Karpas-422 (cell line): ENCODE data around the gene PDE3A. TPM values are rescaled to one million over a fixed set of nuclear protein-coding genes. Genes with fewer than 3 reads are reported as not detected.
"Not testable (repeated sequence)": the region's sequence is repeated elsewhere in the genome, so short reads cannot be mapped to it uniquely, and the experiment has no call there.

Source experiments
- DNase-seq: peaks from one replicate; pipeline ENCODE4 v3.0.0-alpha.2; 2015
- H2AFZ ChIP-seq: fragments of 200-600 bp; sonication (generic); 2 replicates; pipeline ENCODE4 v1.6.1; 2014; ENCODE audit warnings: antibody characterized with exemption, low read length, mixed read lengths
- H3K27ac ChIP-seq: fragments of 200-600 bp; sonication (generic); 2 replicates; pipeline ENCODE4 v1.5.1; 2014; ENCODE audit warnings: mild to moderate bottlenecking, low read length, moderate library complexity
- H3K27me3 ChIP-seq: fragments of 200-600 bp; sonication (generic); 2 replicates; pipeline ENCODE4 v1.6.1; 2014; ENCODE audit warnings: low read length, mixed read lengths
- H3K36me3 ChIP-seq: fragments of 200-600 bp; sonication (generic); 2 replicates; pipeline ENCODE4 v1.6.1; 2014; ENCODE audit warnings: low read length, mixed read lengths; ENCODE audit not compliant: insufficient read depth
- H3K4me1 ChIP-seq: fragments of 200-600 bp; sonication (generic); 2 replicates; pipeline ENCODE4 v1.6.1; 2014; ENCODE audit warnings: mild to moderate bottlenecking, low read length, mixed read lengths
- H3K4me2 ChIP-seq: fragments of 200-600 bp; sonication (generic); 2 replicates; pipeline ENCODE4 v1.6.1; 2014; ENCODE audit warnings: low read length, low read depth, mild to moderate bottlenecking; ENCODE audit not compliant: poor library complexity, severe bottlenecking
- H3K4me3 ChIP-seq: fragments of 200-600 bp; sonication (generic); 2 replicates; pipeline ENCODE4 v1.5.1; 2014; ENCODE audit warnings: mild to moderate bottlenecking, antibody characterized with exemption, low read length, mixed read lengths
- H3K79me2 ChIP-seq: fragments of 200-600 bp; sonication (generic); 2 replicates; pipeline ENCODE4 v1.6.1; 2014; ENCODE audit warnings: mild to moderate bottlenecking, low read length, mixed read lengths
- H3K9ac ChIP-seq: fragments of 200-600 bp; sonication (generic); 2 replicates; pipeline ENCODE4 v1.6.0; 2014; ENCODE audit warnings: low read length
- H3K9me2 ChIP-seq: fragments of 200-600 bp; sonication (generic), shearing (Covaris generic); replicated peaks from 2 replicates; pipeline ENCODE4 v1.6.0; 2014; ENCODE audit warnings: mild to moderate bottlenecking, low read length, moderate library complexity; ENCODE audit not compliant: insufficient read depth
- H3K9me3 ChIP-seq: fragments of 300-700, 200-600 bp; sonication (generic); 2 replicates; pipeline ENCODE4 v1.6.1; 2014; ENCODE audit warnings: low read length, mixed read lengths
- H4K20me1 ChIP-seq: fragments of 200-600 bp; sonication (generic); 2 replicates; pipeline ENCODE4 v1.6.1; 2014; ENCODE audit warnings: mild to moderate bottlenecking, antibody characterized with exemption, low read length, low read depth; ENCODE audit not compliant: insufficient read depth
- total RNA-seq: library from RNA; depleted of rRNA; stranded (reverse); fragments of >200 nt; shearing (Covaris generic); gene quantifications from 2 replicates; pipeline ENCODE4 v1.2.3, GENCODE V29; 2014; ENCODE audit warnings: low replicate concordance

The PDE3A gene
- total RNA-seq, 1 experiment from 2014 or later, result not detected

GRCh38 chr12:20377750-20378149, 9.4 kb downstream of the PDE3A start:
- no peak overlapping the region for H3K4me2 ChIP-seq
- no peaks in the 10 kb centered on the region for H3K36me3 ChIP-seq
- H2AFZ ChIP-seq, result no peak overlapping the region
- no peaks in the 10 kb centered on the region for H3K79me2 ChIP-seq
- H3K27me3 ChIP-seq, result no peaks in the 10 kb centered on the region
- no peaks in the 10 kb centered on the region for H3K4me1 ChIP-seq
- no peak overlapping the region for H3K27ac ChIP-seq
- no peak for DNase-seq
- no peaks in the 10 kb centered on the region for H3K9me3 ChIP-seq
- no peak overlapping the region for H3K9ac ChIP-seq
- no peak overlapping the region for H3K4me3 ChIP-seq
- no peaks in the 10 kb centered on the region for H3K9me2 ChIP-seq
- no peaks in the 10 kb centered on the region for H4K20me1 ChIP-seq

- Histone ChIP-seq H3K9me3 (no peaks in the 10 kb centered on the region), H3K79me2 (no peaks in the 10 kb centered on the region), H3K9me2 (no peaks in the 10 kb centered on the region), H3K27ac (no peak overlapping the region), H3K27me3 (no peaks in the 10 kb centered on the region), H2AFZ (no peak overlapping the region), H3K36me3 (no peaks in the 10 kb centered on the region), H3K9ac (no peak overlapping the region), H4K20me1 (no peaks in the 10 kb centered on the region), H3K4me3 (no peak overlapping the region), H3K4me1 (no peaks in the 10 kb centered on the region), H3K4me2 (no peak overlapping the region)
- DNase-seq, result no peak
Observed at GRCh38 chr12:20382117-20382516, 13.8 kb downstream of the PDE3A start.

- H3K9me2 ChIP-seq, result no peaks in the 10 kb centered on the region
- no peaks in the 10 kb centered on the region for H3K9me3 ChIP-seq
- no peak overlapping the region for H3K9ac ChIP-seq
- H3K79me2 ChIP-seq, result no peaks in the 10 kb centered on the region
- no peaks in the 10 kb centered on the region for H3K36me3 ChIP-seq
- H4K20me1 ChIP-seq, result no peaks in the 10 kb centered on the region
- no peaks in the 10 kb centered on the region for H3K27me3 ChIP-seq
- no peak overlapping the region for H3K4me3 ChIP-seq
- no peaks in the 10 kb centered on the region for H3K4me1 ChIP-seq
- H2AFZ ChIP-seq, result no peak overlapping the region
- H3K27ac ChIP-seq, result no peak overlapping the region
- H3K4me2 ChIP-seq, result no peak overlapping the region
- DNase-seq, result no peak
Observed at GRCh38 chr12:20383612-20384011, 15.3 kb downstream of the PDE3A start.

GRCh38 chr12:20384836-20385235, 16.5 kb downstream of the PDE3A start:
- H4K20me1 ChIP-seq, H3K27ac ChIP-seq, H3K27me3 ChIP-seq, DNase-seq, H3K4me3 ChIP-seq, H3K4me1 ChIP-seq, H3K79me2 ChIP-seq, H3K9me2 ChIP-seq, H3K4me2 ChIP-seq, H3K36me3 ChIP-seq, H3K9me3 ChIP-seq, H3K9ac ChIP-seq, H2AFZ ChIP-seq: not testable (repeated sequence)

- no peak overlapping the region for H2AFZ ChIP-seq
- H3K27ac ChIP-seq, result no peak overlapping the region
- H3K9ac ChIP-seq, result no peak overlapping the region
- no peaks in the 10 kb centered on the region for H3K36me3 ChIP-seq
- no peaks in the 10 kb centered on the region; the same call in 1 of the 2 replicates for H3K9me2 ChIP-seq
- no peaks in the 10 kb centered on the region for H3K9me3 ChIP-seq
- no peak overlapping the region for H3K4me3 ChIP-seq
- no peak for DNase-seq
- no peaks in the 10 kb centered on the region for H3K27me3 ChIP-seq
- no peak overlapping the region for H3K4me2 ChIP-seq
- no peaks in the 10 kb centered on the region for H4K20me1 ChIP-seq
- no peaks in the 10 kb centered on the region for H3K79me2 ChIP-seq
- no peaks in the 10 kb centered on the region for H3K4me1 ChIP-seq
Observed at GRCh38 chr12:20390846-20391245, 22.5 kb downstream of the PDE3A start.

GRCh38 chr12:20392339-20392738, 24.0 kb downstream of the PDE3A start:
- H3K9ac ChIP-seq, result no peak overlapping the region
- H3K9me3 ChIP-seq, result no peaks in the 10 kb centered on the region
- H3K27me3 ChIP-seq, result no peaks in the 10 kb centered on the region
- H3K4me2 ChIP-seq, result no peak overlapping the region
- no peak overlapping the region for H3K4me3 ChIP-seq
- no peaks in the 10 kb centered on the region for H3K36me3 ChIP-seq
- H3K27ac ChIP-seq, result no peak overlapping the region
- H3K4me1 ChIP-seq, result no peaks in the 10 kb centered on the region
- H4K20me1 ChIP-seq, result no peaks in the 10 kb centered on the region
- H3K79me2 ChIP-seq, result no peaks in the 10 kb centered on the region
- DNase-seq, result no peak
- H2AFZ ChIP-seq, result no peak overlapping the region
- no peaks in the 10 kb centered on the region; the same call in 1 of the 2 replicates for H3K9me2 ChIP-seq

GRCh38 chr12:20393707-20394106, 25.4 kb downstream of the PDE3A start:
- Histone ChIP-seq H3K4me1 (no peaks in the 10 kb centered on the region), H3K36me3 (no peaks in the 10 kb centered on the region)

GRCh38 chr12:20395791-20396550, 27.6 kb downstream of the PDE3A start:
- no peaks in the 10 kb centered on the region for H3K27me3 ChIP-seq
- H3K79me2 ChIP-seq, result no peaks in the 10 kb centered on the region
- H3K36me3 ChIP-seq, result no peaks in the 10 kb centered on the region
- H3K4me1 ChIP-seq, result no peaks in the 10 kb centered on the region
- no peaks in the 10 kb centered on the region for H3K9me3 ChIP-seq
- no peak overlapping the region for H3K9ac ChIP-seq
- no peak overlapping the region for H2AFZ ChIP-seq
- DNase-seq, result no peak
- no peak overlapping the region for H3K4me3 ChIP-seq
- no peak overlapping the region for H3K4me2 ChIP-seq
- no peaks in the 10 kb centered on the region for H4K20me1 ChIP-seq
- no peaks in the 10 kb centered on the region; the same call in 1 of the 2 replicates for H3K9me2 ChIP-seq
- no peak overlapping the region for H3K27ac ChIP-seq

More at GRCh38 chr12:20393707-20394106, 25.4 kb downstream of the PDE3A start:
- no peak for DNase-seq
- Histone ChIP-seq H3K27ac (no peak overlapping the region), H3K79me2 (no peaks in the 10 kb centered on the region), H3K9me3 (no peaks in the 10 kb centered on the region), H3K4me2 (no peak overlapping the region), H3K9ac (no peak overlapping the region), H4K20me1 (no peaks in the 10 kb centered on the region), H3K4me3 (no peak overlapping the region), H2AFZ (no peak overlapping the region), H3K9me2 (no peaks in the 10 kb centered on the region; the same call in 1 of the 2 replicates), H3K27me3 (no peaks in the 10 kb centered on the region)
